Iris pigment epithelial cell (primary cell): Measurements from ENCODE around the gene KDM3B.
"Not testable (repeated sequence)": the region's sequence is repeated elsewhere in the genome, so short reads cannot be mapped to it uniquely, and the experiment has no call there.

Source experiments
- DNase-seq: peaks from one replicate; pipeline ENCODE4 v3.0.0-alpha.2; 2011; ENCODE audit warnings: low read depth

Gene KDM3B

DNA sequence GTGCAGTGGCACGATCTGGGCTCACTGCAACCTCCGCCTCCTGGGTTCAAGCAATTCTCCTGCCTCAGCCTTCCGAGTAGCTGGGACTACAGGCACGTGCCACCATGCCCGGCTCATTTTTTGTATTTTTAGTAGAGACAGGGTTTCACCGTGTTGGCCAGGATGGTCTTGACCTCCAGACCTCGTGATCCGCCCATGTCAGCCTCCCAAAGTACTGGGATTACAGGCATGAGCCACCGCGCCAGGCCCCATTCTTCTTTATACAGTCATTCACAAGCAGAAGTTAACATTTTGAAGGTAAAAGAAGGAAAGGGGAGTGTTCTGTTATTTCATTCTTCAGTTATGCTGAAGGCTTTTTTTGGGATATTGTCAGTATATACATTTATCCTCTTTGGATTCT, 37.4 kb downstream of the KDM3B start:
- DNase-seq, result not testable (repeated sequence)

GRCh38 chr5:138391859-138392386, 39.4 kb downstream of the KDM3B start:
- no peak for DNase-seq

GRCh38 chr5:138402640-138403039, 50.2 kb downstream of the KDM3B start:
- DNase-seq, result no peak

DNA sequence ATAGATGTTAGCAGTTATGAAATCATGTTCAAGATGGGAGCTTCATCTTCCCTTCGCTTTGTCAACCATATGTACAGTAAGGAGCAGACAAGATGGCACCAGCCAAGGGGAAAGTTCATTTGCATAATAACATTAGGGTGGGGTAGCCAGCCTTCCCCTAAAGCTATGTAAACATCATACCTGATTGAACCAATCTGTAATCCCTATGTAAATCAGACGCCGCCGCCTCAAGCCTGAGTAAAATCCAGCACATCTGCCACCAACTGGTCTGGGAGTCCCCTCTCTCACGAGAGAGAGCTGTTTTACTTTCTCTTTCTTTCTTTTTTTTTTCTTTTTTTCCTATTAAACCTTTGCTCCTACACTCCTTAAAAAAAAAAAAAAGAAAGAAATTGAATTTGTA, 55.5 kb downstream of the KDM3B start:
- peak; percentile 7 for DNase-seq

DNA sequence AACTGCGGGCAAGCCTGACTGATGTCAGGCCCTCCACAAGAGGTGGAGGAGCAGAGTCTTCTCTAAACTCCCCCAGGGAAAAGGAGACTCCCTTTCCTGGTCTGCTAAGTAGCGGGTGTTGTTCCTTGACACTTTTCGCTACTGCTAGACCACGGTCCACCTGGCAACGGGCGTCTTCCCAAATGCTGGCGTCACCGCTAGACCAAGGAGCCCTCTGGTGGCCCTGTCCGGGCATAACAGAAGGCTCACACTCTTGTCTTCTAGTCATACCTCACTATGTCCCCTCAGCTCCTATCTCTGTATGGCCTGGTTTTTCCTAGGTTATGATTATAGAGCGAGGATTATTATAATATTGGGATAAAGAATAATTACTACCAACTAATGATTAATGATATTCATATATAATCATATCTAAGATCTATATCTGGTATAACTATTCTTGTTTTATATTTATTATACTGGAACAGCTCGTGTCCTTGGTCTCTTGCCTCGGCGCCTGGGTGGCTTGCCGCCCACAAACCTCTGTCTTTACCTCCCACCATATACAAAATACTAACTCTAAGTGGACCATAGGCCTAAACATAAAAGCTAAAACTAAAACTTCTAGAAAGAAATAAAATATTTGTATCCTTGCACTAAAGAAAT, 58.6 kb downstream of the KDM3B start:
- DNase-seq, result peak; percentile 17

- no peak for DNase-seq
Observed at GRCh38 chr5:138418444-138418843, 66.0 kb downstream of the KDM3B start.

DNA sequence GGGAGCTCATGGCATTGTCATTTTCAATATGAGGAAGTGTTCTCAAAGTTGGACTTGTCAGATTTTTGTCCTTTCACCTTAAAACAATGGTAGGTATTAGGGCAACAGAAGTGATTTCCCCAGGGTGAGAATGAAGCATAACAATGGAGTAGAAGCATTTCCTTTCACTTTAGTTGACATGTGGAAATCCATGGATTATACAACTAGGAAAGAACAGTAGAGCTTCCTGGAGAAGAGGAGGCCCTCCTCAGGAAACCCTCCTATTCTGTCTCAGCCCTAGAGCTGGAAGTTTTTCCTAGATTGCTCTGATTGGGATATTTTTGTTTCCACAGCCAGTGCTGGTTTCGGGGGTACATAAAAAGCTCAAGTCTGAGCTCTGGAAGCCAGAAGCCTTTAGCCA, 72.6 kb downstream of the KDM3B start:
- no peak for DNase-seq

- DNase-seq, result no peak
Observed at GRCh38 chr5:138435943-138436342, 83.5 kb downstream of the KDM3B start.

DNA sequence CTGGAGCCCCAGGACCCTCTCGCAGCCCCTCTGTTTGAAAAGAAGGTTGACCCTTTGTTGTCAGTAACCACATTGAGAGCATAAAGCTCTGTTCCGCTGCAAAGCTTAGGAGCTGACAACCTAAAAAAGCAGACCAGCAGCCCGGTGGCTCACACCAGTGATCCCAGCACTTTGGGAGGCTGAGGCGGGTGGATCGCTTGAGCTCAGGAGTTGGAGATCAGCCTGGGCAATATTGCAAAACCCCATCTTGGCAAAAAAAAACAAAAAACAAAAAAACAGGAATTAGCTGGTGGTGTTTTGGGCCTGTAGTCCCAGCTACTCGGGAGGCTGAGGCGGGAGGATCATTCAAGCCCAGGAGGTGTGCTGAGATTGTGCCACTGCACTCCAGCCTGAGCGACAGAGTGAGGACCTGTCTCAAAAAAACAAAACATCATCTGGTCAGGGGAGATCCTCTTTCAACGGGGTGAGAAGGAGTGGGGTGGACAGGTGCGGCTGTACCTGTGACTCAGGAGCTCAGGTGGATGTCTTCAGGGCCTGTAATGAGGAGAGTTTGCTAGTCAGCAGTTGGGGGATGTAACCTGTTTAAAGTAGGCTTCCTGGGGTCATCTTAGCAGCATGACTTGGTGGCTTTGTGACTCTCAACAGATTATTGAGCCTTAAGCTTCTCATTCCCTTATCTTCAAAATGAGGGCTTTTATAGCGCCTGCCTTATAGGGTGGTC, 85.7 kb downstream of the KDM3B start:
- DNase-seq, result no peak

GRCh38 chr5:138438724-138439476, 86.4 kb downstream of the KDM3B start, which contains the start of gene REEP2:
Gene REEP2 (plus strand): TSS chr5:138439057. CDS start chr5:138439209, 152 bp downstream.
- peak; percentile 52 for DNase-seq

- DNase-seq, result no peak
Observed at GRCh38 chr5:138439477-138440158, 87.1 kb downstream of the KDM3B start.

GRCh38 chr5:138440159-138441073, 87.9 kb downstream of the KDM3B start:
- DNase-seq, result no peak

DNA sequence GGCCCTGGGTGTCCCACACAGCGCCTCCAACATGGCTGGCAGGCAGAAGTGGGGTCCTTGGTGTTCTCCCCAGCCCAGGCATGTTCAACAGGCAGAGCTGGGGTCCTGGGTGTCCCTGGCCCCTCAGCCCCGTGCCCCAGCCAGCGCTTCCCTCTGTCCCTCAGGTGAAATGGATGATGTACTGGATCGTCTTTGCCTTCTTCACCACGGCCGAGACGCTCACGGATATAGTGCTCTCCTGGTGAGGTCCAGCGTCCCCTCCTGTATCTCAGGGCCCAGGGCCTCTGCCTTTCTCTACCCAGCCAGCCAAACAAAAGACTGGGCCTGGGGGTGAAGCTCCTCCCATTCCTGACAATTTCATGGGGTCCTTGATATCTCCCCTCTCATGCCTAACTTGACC, 88.7 kb downstream of the KDM3B start:
- DNase-seq, result no peak

- DNase-seq, result no peak
Observed at GRCh38 chr5:138444078-138444773, 91.7 kb downstream of the KDM3B start.

DNA sequence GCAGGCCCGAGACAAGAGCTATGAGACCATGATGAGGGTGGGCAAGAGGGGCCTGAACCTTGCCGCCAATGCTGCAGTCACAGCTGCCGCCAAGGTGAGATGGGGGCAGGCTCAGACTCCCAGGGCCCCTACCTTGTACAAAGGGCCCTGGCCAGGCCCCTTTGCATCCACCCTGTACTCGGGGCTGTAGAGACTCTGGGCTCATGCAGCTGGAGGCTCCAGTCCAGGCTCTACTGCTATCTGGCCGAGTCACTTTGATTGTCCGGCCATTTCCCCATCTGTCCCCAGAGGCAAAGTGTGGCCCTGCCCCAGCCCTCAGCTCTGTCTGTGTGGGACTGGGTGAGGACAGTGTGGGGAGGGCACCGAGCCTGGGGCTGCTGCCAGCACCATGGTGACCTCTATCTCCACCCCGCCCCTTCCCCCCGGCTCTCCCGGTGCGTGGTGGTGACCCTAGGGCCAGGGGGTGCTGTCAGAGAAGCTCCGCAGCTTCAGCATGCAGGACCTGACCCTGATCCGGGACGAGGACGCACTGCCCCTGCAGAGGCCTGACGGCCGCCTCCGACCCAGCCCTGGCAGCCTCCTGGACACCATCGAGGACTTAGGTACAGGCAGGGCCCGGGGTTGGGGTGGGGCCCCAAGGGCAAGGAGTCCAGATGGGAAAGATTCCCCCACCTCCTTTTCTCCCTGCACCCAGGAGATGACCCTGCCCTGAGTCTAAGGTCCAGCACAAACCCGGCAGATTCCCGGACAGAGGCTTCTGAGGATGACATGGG, 92.5 kb downstream of the KDM3B start:
- DNase-seq, result no peak

DNA sequence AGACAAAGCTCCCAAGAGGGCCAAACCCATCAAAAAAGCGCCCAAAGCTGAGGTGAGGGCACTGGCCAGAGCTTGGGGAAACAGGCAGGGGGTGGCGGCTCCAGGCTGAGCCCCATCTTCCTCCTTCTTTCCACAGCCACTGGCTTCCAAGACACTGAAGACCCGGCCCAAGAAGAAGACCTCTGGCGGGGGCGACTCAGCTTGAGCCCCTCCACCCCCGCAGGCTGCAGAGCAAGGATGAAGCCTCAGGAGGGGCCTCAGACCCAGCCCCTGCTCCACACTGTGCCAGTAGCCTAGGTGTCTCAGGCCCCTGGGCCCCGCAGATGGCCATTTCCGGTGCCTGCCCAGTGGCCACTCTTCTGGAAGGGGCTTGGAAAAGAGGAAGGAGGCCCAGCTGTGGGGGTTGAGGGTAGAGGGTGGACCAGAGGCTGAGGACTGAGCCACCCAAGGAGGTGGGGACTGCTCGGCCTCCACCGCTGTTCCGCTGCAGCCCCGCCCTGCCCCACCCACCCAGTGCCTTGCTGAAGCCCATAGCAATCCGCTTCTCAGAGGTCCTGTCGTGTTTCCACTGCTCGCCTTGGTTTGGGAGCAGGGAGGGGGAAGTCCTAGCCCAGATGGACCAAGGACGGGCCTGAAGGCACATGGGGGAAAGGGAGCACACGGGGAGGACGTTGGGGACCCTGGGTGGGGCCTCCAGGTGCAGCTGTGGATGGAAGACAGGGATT, 93.2 kb downstream of the KDM3B start:
- no peak for DNase-seq

DNA sequence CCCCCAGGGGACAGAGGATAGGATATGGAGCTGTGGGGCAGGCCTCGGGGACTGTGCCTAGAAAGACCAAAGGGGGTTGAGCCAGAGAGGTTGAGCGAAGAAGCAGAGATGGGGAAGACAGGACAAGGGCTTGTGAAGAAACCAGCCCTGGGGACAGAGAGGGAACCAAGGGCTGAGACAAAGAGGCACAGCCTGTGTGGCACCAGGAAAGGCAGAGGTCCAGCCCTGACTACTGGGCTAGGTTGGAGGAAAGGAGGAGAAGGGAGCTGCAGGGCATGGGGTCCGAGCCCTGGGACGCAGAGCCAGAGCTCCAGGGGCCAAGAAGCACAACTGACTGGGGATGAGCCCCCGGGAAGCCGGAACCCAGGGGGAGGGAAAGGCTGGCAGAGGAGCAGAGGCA, 95.6 kb downstream of the KDM3B start:
- no peak for DNase-seq

GRCh38 chr5:138448481-138449398, 96.3 kb downstream of the KDM3B start:
- peak; percentile 40 for DNase-seq
